ENCODE results near the gene ATP23.

ATP23 gene, protein sequence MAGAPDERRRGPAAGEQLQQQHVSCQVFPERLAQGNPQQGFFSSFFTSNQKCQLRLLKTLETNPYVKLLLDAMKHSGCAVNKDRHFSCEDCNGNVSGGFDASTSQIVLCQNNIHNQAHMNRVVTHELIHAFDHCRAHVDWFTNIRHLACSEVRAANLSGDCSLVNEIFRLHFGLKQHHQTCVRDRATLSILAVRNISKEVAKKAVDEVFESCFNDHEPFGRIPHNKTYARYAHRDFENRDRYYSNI

DNA sequence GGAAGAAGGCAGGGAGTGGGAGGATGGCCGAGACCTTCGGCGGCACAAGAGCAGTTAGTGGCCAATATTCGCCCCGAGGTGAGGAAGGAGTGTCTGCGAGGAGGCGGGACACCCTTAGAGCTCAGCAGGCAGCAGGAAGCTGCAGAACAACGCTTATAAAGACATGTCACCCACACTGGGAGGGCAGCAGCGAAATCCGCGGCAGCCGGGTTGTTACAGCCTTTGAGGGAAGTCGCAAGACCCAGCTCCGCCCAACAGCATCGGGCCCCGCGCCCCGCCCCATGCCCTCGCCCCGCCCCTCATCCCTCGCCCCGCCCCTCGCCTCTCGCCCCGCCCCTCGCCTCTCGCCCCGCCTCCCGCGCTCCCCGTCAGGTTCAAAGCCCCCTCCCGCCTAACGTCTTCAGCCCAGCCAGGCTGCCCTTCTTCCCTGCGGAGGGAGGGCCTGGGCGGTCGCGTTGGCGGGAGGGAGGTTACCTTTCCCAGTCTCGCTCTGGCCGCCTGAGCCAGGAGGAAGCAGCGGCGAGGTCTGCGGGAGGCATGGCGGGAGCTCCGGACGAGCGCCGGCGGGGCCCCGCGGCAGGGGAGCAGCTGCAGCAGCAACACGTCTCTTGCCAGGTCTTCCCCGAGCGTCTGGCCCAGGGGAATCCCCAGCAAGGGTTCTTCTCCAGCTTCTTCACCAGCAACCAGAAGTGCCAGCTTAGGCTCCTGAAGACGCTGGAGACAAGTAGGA, at the start of gene ATP23:
Gene ATP23 (plus strand): TSS at position 403 of the 730 bp plus-strand sequence. CDS start 135 bp downstream, at position 538.
- peak; percentile 95 to 96 for DNase-seq
- TF ChIP-seq POLR2A (IDR thresholded peaks at IDR 0.05; ENCODE audit: low read length) (peak; percentile 97), GATA1 (IDR thresholded peaks at IDR 0.05; ENCODE audit: low read depth, low read length) (no peak)

DNA sequence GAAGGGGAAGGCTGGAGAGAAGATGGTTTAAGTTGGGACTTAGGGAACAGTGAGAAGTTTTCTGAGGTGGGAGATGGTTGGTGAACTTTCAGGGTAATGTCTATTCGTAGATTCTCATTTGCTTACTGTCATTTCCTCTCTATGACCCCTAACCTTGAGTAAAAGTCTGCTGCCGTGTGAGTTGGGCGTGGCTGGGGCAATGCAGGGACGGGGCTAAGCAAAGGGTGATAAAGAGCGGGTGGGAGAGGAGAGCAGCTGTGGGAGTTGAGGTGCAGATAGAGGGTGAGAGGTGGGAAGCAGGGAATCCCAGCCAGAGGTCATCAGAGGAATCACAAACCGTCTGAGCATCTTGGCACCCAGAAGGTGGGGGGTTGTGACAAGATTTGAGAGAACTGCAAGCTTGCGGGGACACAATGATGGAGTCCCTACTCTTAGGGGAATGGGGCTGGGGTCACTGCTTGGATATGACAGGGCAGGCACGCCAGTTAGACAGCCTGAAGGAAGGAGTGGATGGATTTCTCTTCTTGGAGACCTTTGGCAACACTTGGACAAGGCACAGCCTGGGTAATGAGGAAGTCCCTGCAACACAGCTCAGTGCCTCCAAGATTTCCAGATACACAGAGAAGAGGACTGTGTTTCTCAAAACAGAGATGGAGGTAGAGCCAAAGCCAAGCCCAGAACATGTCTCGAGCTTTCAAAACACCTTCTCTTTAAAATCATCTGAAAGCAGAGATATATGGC, 49.0 kb upstream of the ATP23 start:
- peak; percentile 19 to 24 for DNase-seq
- TF ChIP-seq POLR2A (IDR thresholded peaks at IDR 0.05; ENCODE audit: low read length) (no peak), GATA1 (IDR thresholded peaks at IDR 0.05; ENCODE audit: low read depth, low read length) (no peak)

DNA sequence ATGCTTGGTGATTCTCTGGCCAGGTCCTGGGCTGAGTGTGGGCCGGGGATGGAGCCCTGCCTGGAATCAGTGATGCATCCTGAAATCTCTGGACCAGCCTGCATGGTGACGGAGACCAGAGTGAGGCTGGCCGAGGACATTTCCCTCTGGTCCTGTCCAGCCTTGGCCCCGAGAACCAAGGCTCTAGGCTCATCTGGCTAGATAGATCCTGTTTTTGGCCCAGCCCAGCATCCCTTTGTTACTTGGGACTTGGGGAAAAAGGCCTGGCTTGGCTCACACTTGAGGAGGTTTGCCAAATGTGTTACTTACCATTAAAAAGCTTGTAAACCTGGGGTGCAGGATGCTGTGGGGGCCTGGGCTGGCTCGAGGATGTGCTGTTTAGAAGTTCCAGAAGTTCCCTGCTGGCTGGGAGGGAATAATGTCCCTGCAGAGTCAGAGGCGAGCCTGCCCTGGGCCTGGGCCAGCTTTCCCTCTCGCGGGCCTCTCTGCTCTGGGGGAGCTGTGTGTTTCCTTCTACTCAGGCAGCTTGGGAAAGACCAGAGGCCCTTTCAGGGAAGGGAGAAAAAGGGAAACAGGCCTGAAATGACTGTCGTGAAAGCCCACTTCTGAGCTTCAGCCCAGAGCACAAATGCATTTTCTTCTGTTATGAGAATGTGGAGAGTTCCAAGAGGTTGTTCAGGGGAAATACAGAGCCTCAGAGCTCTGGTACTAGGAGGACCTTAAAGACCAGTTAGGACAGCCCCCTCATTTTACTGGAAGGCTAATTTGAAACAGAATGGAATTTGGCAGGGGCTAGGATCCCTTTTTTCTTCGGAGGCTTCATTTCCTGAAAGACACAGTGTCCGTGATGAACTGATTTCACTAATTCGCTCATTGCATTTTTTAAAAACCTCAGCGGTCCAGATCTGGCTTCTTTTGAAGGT, 47.7 kb upstream of the ATP23 start:
- DNase-seq: peak; percentile 19 to 49
- no peak for TF ChIP-seq POLR2A (IDR thresholded peaks at IDR 0.05; ENCODE audit: low read length)
- no peak for TF ChIP-seq GATA1 (IDR thresholded peaks at IDR 0.05; ENCODE audit: low read depth, low read length)

DNA sequence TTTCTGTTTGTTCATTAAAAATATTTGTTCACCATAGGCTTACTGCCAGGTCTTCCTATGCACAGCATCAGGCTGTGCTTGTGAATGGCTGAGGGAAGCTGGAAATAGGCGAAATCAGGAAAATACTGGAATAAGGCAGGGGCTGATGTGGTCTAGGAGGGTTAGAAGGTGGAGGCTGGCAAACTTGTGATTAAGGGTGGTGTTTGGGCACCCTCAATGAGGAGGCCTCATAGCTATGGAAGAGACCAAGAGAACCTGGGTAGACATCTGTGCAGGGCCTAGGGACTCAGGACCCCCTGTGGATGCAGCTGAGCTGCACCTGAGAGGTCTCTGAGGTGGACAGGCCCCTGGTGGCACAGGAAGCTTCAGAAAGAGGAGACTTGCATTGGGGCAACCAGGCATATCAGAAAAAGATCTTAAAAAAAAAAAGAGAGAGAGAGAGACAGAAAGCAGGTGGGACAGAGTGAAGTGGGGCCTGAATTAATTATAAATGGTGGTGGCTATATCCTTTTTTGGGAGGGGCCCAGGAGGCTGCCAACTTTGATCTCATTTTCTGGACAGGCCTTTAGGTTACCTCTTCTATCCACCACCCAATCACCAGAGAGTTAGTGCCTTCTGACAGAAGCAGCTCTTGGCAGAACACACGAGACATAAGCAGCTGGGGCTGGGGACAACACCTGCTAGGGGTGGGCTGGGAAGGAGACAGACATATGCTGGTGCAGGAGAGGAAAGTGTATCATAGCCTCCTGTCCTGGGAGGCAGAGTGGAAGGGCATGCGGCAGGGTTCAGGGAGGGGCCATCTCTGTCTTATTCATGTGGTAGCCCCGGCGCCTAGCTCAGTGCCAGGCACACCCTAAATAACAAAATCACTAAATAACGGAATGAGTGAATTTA, 46.7 kb upstream of the ATP23 start:
- TF ChIP-seq POLR2A (IDR thresholded peaks at IDR 0.05; ENCODE audit: low read length) (no peak), GATA1 (IDR thresholded peaks at IDR 0.05; ENCODE audit: low read depth, low read length) (no peak)
- no peak for DNase-seq

DNA sequence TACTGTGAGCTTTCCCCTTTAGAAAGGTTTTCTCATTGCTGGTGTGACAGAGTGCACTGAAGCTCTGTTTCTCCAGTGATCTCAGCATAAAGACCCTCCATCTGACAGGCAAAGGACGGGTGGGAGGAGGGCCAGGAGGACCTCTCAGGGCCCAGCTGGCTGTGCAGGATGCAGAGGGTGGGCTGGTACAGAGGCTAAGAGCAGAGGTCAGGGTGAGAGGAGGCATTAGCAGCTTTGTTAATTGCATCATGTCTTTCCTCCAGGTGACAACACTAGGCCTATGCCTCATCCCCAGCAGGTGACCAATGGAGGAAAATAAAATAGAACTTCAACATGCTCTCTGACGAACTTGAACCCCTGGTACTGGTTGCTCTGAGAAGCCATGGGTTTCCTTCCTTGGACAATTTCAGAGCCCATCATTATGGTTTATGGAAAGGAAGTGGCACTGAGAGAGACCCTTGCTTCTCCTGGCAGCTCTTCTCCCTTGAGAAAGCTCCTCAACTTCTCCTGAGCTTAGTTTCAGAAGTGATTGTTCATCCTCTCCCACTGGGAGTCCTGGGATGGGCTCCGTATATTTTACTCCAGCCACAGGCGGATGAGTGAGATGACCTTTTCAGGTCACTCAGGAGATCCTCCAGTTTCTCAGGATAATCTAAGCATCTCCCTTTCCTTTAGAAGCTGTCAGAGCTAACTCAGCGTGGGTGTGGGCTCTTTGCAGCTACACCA, 45.8 kb upstream of the ATP23 start:
- DNase-seq: no peak
- no peak for TF ChIP-seq GATA1 (IDR thresholded peaks at IDR 0.05; ENCODE audit: low read depth, low read length)
- no peak for TF ChIP-seq POLR2A (IDR thresholded peaks at IDR 0.05; ENCODE audit: low read length)

DNA sequence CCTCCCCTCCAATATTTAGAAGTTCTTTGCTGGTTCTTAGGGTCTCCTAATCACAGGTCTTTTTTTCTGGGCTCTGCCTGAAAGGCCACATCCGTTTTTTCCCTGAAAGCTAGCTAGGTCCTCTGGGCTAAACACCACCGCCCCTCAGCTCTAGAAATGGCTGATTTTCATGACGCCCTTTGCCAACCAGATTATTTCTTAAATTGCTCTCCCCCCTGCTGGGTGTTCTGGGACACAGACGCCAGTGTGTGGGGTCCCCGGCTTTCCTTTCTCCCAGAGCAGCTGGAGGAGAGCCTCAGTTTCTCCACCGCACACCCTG, 45.3 kb upstream of the ATP23 start:
- TF ChIP-seq POLR2A (IDR thresholded peaks at IDR 0.05; ENCODE audit: low read length) (no peak), GATA1 (IDR thresholded peaks at IDR 0.05; ENCODE audit: low read depth, low read length) (no peak)
- no peak for DNase-seq

DNA sequence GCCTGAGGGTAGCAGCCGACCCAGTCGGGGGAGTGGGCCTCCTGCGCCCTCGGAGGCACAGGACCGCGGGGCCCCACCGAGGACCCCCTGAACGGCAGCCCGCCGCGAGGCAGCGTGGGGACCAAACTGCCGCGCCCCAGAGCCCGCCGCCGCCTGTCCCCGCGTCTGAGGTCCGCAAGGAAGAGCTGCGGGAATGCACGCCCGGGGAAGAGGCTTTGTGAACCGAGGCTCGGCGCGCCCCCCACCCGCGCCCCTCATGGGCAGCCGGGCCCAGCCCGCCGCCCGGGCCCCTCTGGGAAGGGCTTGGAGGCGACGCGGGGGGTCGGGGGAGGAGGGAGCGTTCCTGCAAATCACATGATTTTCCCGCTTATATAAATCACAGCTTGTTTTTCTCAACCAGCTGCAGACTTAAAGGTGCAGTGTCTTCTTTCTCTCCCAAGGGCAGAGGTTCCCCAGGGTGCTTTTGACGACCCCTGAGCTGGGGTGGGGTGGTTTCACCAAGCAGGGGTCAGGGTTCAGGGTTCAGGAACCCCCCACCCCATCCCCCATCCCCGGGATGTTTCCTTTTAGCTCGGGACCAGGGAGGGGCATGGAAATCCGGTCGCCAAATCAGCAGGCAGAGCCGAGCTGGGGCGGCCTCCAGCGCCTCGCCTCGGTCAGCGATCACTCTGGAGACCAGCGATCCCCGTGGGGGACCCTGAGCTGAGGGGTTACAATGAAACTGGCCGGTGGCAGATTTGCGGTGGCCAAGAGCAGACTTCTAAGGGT, 44.7 kb upstream of the ATP23 start:
- no peak for DNase-seq
- TF ChIP-seq GATA1 (IDR thresholded peaks at IDR 0.05; ENCODE audit: low read depth, low read length) (no peak), POLR2A (IDR thresholded peaks at IDR 0.05; ENCODE audit: low read length) (no peak)

DNA sequence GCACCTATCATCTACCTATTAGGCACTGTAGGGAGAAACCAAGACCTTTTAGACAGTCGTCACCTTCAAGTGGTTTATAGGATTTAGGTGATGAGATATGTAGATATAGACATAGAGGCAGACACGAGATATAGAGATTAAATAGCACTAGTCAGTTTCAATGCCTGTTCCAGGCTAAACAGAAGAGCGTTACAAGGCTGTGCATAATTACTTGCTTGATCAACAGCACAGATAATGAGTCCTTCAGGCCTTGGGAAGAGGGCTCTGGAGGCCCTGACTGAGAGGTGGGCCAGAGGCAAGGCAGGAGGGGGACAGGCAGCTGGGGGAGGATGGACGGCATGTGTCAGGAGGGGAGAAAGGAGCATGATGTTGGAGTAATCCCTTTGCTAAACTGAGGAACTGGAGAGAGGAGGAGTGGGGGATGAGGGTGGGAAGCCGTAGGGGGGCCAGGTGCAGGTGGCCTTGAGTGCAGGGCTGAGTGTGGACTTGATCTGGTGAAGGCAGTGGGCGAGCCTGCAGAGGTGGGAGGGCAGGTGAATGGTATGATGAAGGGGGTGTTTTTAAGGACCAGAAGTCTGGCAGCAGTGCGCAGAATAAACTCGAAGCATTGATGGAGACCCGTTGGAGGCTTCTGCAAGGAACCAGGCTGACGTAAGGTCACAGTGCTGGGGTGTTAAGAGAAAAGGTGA, 43.9 kb upstream of the ATP23 start:
- no peak for DNase-seq
- TF ChIP-seq POLR2A (IDR thresholded peaks at IDR 0.05; ENCODE audit: low read length) (no peak), GATA1 (IDR thresholded peaks at IDR 0.05; ENCODE audit: low read depth, low read length) (no peak)

DNA sequence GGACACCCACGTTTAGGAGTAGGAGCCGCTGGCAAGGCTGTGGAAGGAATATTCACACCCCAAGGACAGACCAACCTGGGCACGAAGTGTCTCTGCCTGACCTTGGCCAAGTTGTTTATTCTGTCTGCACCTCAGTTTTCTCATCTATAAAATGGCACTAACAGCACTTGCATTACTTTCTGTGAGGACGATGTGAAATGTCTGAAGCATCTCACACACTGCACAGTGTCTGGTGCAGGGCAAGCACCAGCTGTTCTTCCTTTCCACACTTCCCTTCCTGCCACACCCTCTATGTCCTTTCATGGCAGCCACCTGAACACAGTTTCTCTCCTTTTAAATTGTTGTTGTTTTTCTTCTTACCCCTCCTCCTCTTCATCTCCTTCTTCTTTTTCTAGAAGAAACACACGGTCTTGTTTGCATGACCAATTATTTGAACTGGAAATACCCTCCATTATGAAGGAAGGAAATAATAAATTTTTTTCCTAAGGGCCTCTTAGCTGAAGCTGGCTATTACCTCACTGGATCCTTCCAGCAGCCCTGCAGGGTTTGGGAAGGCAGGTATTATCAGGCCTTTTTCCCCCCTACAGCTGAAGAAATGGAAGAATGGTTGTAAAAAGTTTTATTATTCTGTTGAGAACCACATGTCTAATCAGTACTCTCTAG, 42.9 kb upstream of the ATP23 start:
- no peak for TF ChIP-seq GATA1 (IDR thresholded peaks at IDR 0.05; ENCODE audit: low read depth, low read length)
- no peak for TF ChIP-seq POLR2A (IDR thresholded peaks at IDR 0.05; ENCODE audit: low read length)
- no peak for DNase-seq

DNA sequence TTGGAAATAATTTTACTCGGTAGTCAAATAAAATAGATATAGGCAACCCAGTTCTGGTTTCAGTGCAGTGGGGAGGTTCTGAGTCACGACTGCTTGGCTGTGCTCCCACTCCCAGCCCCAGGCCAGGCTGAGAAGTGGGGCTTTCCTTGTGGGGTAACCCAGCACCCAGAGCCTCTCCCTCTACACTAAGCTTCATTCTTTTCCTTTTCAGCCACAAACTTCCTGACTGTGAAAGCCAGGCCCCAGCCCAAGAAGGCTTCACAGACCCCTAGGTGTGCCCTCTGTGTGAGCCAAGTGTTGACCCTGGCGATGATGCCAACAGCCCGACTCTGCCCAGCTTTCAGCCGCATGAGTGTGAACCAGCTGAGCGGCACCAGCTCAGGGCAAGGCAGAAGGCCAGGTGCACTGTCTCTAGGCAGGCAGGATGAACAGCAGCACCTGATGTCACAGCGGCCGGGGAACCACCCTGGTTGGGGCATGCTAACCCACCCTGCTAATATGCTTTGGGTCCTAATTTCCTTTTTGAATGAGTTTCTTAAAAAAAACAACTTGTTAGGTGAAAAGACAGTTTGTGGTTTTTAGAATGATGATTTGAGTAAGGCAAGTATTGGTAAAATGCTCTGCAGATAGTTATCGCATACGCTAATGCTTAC, 42.2 kb upstream of the ATP23 start:
- DNase-seq: peak in 1 of 2 experiments; percentile 8
- TF ChIP-seq GATA1 (IDR thresholded peaks at IDR 0.05; ENCODE audit: low read depth, low read length) (no peak), POLR2A (IDR thresholded peaks at IDR 0.05; ENCODE audit: low read length) (no peak)
